SU-DHL-6 (cell line): ENCODE results near the gene ALKBH4.
"Not testable (repeated sequence)": the region's sequence is repeated elsewhere in the genome, so short reads cannot be mapped to it uniquely, and the experiment has no call there.

Experiments used
- EZH2phosphoT487 ChIP-seq: fragments of 200-600 bp; sonication (generic), shearing (Covaris generic); conservative IDR thresholded peaks from 2 replicates; pipeline ENCODE4 v1.6.1; 2018; ENCODE audit warnings: mild to moderate bottlenecking, antibody characterized with exemption, low read length, moderate library complexity, mixed read lengths
- TF ChIP-seq, protein P1 (sequence below): fragments of 200-600 bp; sonication (generic); IDR thresholded peaks from one replicate; pipeline ENCODE4 v1.5.1; 2017; ENCODE audit warnings: antibody characterized with exemption, mild to moderate bottlenecking, low read length, moderate library complexity; ENCODE audit not compliant: insufficient read depth, poor library complexity, severe bottlenecking

DNA sequence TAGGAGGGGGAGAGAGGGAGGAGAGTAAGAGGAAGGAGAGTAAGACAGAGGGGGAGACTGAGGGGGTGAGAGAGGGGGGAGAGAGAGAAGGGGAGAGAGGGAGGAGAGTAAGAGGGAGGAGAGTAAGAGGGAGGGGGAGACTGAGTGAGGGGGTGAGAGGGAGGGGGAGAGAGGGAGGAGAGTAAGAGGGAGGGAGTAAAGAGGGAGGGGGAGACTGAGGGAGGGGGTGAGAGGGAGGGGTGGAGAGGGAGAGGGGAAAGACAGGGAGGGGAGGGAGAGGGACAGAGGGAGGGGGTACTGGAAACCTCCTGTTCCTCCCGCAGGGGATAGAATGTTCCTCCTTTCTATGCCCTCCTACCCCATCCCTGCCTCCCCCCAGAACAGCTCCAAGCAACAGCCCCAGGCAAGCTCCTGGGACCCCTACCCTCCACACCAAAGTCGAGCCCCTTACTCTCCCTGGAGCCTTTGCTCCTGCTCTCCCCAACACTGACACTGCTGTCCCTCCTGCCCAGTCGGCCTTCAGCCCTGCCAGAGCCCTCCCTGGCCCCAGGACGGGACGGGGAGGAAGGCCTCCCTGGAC, 48.1 kb upstream of the ALKBH4 start:
- TF ChIP-seq, protein P1, sequence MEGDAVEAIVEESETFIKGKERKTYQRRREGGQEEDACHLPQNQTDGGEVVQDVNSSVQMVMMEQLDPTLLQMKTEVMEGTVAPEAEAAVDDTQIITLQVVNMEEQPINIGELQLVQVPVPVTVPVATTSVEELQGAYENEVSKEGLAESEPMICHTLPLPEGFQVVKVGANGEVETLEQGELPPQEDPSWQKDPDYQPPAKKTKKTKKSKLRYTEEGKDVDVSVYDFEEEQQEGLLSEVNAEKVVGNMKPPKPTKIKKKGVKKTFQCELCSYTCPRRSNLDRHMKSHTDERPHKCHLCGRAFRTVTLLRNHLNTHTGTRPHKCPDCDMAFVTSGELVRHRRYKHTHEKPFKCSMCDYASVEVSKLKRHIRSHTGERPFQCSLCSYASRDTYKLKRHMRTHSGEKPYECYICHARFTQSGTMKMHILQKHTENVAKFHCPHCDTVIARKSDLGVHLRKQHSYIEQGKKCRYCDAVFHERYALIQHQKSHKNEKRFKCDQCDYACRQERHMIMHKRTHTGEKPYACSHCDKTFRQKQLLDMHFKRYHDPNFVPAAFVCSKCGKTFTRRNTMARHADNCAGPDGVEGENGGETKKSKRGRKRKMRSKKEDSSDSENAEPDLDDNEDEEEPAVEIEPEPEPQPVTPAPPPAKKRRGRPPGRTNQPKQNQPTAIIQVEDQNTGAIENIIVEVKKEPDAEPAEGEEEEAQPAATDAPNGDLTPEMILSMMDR = not testable (repeated sequence)
- TF ChIP-seq EZH2phosphoT487 = not testable (repeated sequence)
